Measurements from ENCODE around the gene RBM28. TPM values are rescaled to one million over a fixed set of nuclear protein-coding genes. Genes with fewer than 3 reads are reported as not detected.
A peak's percentile ranks its signal among the peaks of the same experiment; 100 is the strongest.

Gene RBM28
- total and polyA plus RNA-seq, 10 of the 15 experiments (the other 5 are each of a cell fraction or from before 2014, with no cell fraction given), result 14.3 to 50.4 (median 32.8) TPM

- TF ChIP-seq BCLAF1 (IDR thresholded peaks at IDR 0.05) (no peak), ZZZ3 (IDR thresholded peaks at IDR 0.05; ENCODE audit: control insufficient read depth, insufficient read length, low read depth) (no peak), GATAD2B (conservative IDR thresholded peaks at IDR 0.05; ENCODE audit: low read depth) (peak; percentile 61; the same call in 1 of the 2 replicates), EED (IDR thresholded peaks at IDR 0.05; ENCODE audit: low read depth) (peak; percentile 20; the same call in 1 of the 2 replicates), E2F4 (IDR thresholded peaks at IDR 0.05; ENCODE audit: low read depth, low read length) (peak; percentile 78), CEBPZ (IDR thresholded peaks at IDR 0.05; ENCODE audit: low read depth, low read length) (no peak), BHLHE40 (IDR thresholded peaks at IDR 0.05; ENCODE audit: borderline replicate concordance in 1 of 2, low read depth in 2 of 2, low read length in 1 of 2) (peak; percentile 98 to 99), IKZF1 (conservative IDR thresholded peaks at IDR 0.05) (peak; percentile 87), TBL1XR1 (IDR thresholded peaks at IDR 0.05; ENCODE audit: low read depth, low read length) (0 out of 2 replicates have a peak, but pooled peaks have one; percentile 42), KAT2A (conservative IDR thresholded peaks at IDR 0.05; ENCODE audit: control insufficient read depth, low read depth, low read length) (no peak), CBFB (IDR thresholded peaks at IDR 0.05; ENCODE audit: low read depth) (peak; percentile 85), POU2F2 (IDR thresholded peaks at IDR 0.05; ENCODE audit: borderline replicate concordance, low read depth, low read length) (peak; percentile 86), RFX5 (IDR thresholded peaks at IDR 0.05; ENCODE audit: low read depth, low read length) (no peak), ZBED1 (IDR thresholded peaks at IDR 0.05; ENCODE audit: borderline replicate concordance) (0 out of 2 replicates have a peak, but pooled peaks have one; percentile 67), NFXL1 (IDR thresholded peaks at IDR 0.05; ENCODE audit: borderline replicate concordance) (no peak), BCL3 (IDR thresholded peaks at IDR 0.05; ENCODE audit: borderline replicate concordance, insufficient read depth, low read depth, low read length, poor library complexity, severe bottlenecking) (no peak), ESRRA (IDR thresholded peaks at IDR 0.05; ENCODE audit: low read length) (0 out of 2 replicates have a peak, but pooled peaks have one; percentile 23)
- TF ChIP-seq, protein P1, sequence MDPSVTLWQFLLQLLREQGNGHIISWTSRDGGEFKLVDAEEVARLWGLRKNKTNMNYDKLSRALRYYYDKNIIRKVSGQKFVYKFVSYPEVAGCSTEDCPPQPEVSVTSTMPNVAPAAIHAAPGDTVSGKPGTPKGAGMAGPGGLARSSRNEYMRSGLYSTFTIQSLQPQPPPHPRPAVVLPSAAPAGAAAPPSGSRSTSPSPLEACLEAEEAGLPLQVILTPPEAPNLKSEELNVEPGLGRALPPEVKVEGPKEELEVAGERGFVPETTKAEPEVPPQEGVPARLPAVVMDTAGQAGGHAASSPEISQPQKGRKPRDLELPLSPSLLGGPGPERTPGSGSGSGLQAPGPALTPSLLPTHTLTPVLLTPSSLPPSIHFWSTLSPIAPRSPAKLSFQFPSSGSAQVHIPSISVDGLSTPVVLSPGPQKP (IDR thresholded peaks at IDR 0.05; ENCODE audit: low read depth, low read length), result peak; percentile 93
Observed at GRCh38 chr7:128343554-128344430, at the start of gene RBM28 (continued).
